ENCODE results near the gene FAM162B.
"Not testable (repeated sequence)": the region's sequence is repeated elsewhere in the genome, so short reads cannot be mapped to it uniquely, and the experiment has no call there.

Gene FAM162B

DNA sequence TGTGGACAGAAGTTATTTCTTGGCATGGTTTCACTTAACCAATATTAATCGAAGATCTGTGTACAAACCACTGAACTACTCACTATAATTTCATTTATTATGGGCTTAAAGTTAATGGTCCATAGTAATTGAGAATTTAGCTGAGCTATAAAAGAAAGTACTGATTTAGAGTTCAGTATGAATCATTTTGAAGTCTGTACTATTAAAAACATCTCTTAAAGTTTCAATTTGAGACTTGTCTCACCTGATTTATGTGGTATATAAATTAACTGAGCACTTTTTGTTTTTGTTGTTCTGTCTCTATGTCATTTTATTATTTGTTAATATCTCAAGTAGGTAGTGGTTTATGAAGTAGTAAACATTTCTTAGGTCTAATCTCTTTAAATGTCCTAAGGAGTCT lies 59.6 kb downstream of the FAM162B start:
- ATAC-seq: no peak

GRCh38 chr6:116703888-116704287 lies 61.6 kb downstream of the FAM162B start:
- not testable (repeated sequence) for ATAC-seq

More for the DNA sequence above, 59.6 kb downstream of the FAM162B start:
- no peak for TF ChIP-seq RARB (CRISPR knock-in tag; IDR thresholded peaks at IDR 0.05)
- TF ChIP-seq ZNF70 (CRISPR knock-in tag; IDR thresholded peaks at IDR 0.05): no peak
- TF ChIP-seq, protein P1, sequence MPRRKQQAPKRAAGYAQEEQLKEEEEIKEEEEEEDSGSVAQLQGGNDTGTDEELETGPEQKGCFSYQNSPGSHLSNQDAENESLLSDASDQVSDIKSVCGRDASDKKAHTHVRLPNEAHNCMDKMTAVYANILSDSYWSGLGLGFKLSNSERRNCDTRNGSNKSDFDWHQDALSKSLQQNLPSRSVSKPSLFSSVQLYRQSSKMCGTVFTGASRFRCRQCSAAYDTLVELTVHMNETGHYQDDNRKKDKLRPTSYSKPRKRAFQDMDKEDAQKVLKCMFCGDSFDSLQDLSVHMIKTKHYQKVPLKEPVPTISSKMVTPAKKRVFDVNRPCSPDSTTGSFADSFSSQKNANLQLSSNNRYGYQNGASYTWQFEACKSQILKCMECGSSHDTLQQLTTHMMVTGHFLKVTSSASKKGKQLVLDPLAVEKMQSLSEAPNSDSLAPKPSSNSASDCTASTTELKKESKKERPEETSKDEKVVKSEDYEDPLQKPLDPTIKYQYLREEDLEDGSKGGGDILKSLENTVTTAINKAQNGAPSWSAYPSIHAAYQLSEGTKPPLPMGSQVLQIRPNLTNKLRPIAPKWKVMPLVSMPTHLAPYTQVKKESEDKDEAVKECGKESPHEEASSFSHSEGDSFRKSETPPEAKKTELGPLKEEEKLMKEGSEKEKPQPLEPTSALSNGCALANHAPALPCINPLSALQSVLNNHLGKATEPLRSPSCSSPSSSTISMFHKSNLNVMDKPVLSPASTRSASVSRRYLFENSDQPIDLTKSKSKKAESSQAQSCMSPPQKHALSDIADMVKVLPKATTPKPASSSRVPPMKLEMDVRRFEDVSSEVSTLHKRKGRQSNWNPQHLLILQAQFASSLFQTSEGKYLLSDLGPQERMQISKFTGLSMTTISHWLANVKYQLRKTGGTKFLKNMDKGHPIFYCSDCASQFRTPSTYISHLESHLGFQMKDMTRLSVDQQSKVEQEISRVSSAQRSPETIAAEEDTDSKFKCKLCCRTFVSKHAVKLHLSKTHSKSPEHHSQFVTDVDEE (CRISPR knock-in tag; IDR thresholded peaks at IDR 0.05): no peak
- TF ChIP-seq, protein P2, sequence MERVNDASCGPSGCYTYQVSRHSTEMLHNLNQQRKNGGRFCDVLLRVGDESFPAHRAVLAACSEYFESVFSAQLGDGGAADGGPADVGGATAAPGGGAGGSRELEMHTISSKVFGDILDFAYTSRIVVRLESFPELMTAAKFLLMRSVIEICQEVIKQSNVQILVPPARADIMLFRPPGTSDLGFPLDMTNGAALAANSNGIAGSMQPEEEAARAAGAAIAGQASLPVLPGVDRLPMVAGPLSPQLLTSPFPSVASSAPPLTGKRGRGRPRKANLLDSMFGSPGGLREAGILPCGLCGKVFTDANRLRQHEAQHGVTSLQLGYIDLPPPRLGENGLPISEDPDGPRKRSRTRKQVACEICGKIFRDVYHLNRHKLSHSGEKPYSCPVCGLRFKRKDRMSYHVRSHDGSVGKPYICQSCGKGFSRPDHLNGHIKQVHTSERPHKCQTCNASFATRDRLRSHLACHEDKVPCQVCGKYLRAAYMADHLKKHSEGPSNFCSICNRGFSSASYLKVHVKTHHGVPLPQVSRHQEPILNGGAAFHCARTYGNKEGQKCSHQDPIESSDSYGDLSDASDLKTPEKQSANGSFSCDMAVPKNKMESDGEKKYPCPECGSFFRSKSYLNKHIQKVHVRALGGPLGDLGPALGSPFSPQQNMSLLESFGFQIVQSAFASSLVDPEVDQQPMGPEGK (CRISPR knock-in tag; IDR thresholded peaks at IDR 0.05; ENCODE audit: borderline replicate concordance): no peak
- TF ChIP-seq CSRNP3 (CRISPR knock-in tag; IDR thresholded peaks at IDR 0.05): no peak
- TF ChIP-seq, protein P3, sequence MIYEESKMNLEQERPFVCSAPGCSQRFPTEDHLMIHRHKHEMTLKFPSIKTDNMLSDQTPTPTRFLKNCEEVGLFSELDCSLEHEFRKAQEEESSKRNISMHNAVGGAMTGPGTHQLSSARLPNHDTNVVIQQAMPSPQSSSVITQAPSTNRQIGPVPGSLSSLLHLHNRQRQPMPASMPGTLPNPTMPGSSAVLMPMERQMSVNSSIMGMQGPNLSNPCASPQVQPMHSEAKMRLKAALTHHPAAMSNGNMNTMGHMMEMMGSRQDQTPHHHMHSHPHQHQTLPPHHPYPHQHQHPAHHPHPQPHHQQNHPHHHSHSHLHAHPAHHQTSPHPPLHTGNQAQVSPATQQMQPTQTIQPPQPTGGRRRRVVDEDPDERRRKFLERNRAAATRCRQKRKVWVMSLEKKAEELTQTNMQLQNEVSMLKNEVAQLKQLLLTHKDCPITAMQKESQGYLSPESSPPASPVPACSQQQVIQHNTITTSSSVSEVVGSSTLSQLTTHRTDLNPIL (CRISPR knock-in tag; IDR thresholded peaks at IDR 0.05; ENCODE audit: low read depth): no peak
- TF ChIP-seq ZFP30 (CRISPR knock-in tag; IDR thresholded peaks at IDR 0.05): no peak
- no peak for TF ChIP-seq PPARA (CRISPR knock-in tag; IDR thresholded peaks at IDR 0.05; ENCODE audit: borderline replicate concordance)
- no peak for TF ChIP-seq SNAI2 (CRISPR knock-in tag; IDR thresholded peaks at IDR 0.05)
- TF ChIP-seq TCF4 (CRISPR knock-in tag; IDR thresholded peaks at IDR 0.05; ENCODE audit: borderline replicate concordance): no peak
- TF ChIP-seq POU6F1 (CRISPR knock-in tag; IDR thresholded peaks at IDR 0.05; ENCODE audit: borderline replicate concordance, low read depth): no peak
- TF ChIP-seq CSDC2 (CRISPR knock-in tag; IDR thresholded peaks at IDR 0.05): no peak
- TF ChIP-seq ESRRG (CRISPR knock-in tag; IDR thresholded peaks at IDR 0.05): no peak

All from SK-N-SH treated with all-trans-retinoic acid at 6 μM for 48 hours (cell line).